Neural cell (in vitro differentiated cells): ENCODE data around the gene ATXN10.

Experiments
- EP300 ChIP-seq: fragments of 450-650 bp; conservative IDR thresholded peaks from 2 replicates; pipeline ENCODE4 v1.6.1; 2014; ENCODE audit warnings: antibody characterized with exemption, mild to moderate bottlenecking, moderate library complexity; ENCODE audit not compliant: poor library complexity, severe bottlenecking
- EZH2 ChIP-seq: fragments of 200-600, 300-800 bp; shearing (Covaris generic), sonication (generic); IDR thresholded peaks from 2 replicates; pipeline ENCODE4 v1.6.1; 2014; ENCODE audit warnings: antibody characterized with exemption, low read length, borderline replicate concordance, mild to moderate bottlenecking; ENCODE audit not compliant: insufficient read depth, poor library complexity, severe bottlenecking
- TF ChIP-seq, protein P1 (sequence below): fragments of 450-650 bp; IDR thresholded peaks from 2 replicates; pipeline ENCODE4 v1.5.1; 2014; ENCODE audit warnings: antibody characterized with exemption, mild to moderate bottlenecking, moderate library complexity; ENCODE audit not compliant: poor library complexity, severe bottlenecking
- TF ChIP-seq, protein P2 (sequence below): IDR thresholded peaks from 2 replicates; pipeline ENCODE4 v1.6.1; 2012; ENCODE audit warnings: borderline replicate concordance

DNA sequence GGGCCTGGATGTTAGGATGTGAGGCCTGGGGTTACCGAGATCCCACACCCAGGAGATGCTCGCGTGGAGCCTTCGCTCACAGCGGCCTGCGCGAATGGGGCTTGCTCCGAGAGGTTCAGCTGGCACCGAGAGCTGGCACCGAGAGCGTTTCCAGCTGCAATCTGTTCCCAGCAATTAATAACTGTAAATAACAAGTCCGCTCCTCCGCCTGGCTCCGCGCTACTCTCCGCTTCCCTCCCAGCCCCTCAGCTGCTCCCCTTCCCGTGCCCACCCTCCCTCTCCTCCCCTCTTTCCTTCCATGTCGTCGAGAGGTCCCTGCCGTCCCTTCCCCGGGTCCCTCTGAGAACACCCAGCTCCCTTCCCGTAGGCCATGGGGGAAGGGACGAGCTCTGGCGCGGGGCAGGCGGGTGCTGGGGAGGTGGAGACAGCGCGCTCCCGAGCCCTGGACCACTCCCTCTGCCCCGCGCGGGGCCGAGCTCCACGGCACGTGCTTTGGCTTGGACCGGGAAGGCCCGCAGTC, 194.6 kb downstream of the ATXN10 start:
- TF ChIP-seq EP300 (no peak), EZH2 (no peak)
- TF ChIP-seq, protein P1, sequence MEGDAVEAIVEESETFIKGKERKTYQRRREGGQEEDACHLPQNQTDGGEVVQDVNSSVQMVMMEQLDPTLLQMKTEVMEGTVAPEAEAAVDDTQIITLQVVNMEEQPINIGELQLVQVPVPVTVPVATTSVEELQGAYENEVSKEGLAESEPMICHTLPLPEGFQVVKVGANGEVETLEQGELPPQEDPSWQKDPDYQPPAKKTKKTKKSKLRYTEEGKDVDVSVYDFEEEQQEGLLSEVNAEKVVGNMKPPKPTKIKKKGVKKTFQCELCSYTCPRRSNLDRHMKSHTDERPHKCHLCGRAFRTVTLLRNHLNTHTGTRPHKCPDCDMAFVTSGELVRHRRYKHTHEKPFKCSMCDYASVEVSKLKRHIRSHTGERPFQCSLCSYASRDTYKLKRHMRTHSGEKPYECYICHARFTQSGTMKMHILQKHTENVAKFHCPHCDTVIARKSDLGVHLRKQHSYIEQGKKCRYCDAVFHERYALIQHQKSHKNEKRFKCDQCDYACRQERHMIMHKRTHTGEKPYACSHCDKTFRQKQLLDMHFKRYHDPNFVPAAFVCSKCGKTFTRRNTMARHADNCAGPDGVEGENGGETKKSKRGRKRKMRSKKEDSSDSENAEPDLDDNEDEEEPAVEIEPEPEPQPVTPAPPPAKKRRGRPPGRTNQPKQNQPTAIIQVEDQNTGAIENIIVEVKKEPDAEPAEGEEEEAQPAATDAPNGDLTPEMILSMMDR = no peak
- TF ChIP-seq, protein P2, sequence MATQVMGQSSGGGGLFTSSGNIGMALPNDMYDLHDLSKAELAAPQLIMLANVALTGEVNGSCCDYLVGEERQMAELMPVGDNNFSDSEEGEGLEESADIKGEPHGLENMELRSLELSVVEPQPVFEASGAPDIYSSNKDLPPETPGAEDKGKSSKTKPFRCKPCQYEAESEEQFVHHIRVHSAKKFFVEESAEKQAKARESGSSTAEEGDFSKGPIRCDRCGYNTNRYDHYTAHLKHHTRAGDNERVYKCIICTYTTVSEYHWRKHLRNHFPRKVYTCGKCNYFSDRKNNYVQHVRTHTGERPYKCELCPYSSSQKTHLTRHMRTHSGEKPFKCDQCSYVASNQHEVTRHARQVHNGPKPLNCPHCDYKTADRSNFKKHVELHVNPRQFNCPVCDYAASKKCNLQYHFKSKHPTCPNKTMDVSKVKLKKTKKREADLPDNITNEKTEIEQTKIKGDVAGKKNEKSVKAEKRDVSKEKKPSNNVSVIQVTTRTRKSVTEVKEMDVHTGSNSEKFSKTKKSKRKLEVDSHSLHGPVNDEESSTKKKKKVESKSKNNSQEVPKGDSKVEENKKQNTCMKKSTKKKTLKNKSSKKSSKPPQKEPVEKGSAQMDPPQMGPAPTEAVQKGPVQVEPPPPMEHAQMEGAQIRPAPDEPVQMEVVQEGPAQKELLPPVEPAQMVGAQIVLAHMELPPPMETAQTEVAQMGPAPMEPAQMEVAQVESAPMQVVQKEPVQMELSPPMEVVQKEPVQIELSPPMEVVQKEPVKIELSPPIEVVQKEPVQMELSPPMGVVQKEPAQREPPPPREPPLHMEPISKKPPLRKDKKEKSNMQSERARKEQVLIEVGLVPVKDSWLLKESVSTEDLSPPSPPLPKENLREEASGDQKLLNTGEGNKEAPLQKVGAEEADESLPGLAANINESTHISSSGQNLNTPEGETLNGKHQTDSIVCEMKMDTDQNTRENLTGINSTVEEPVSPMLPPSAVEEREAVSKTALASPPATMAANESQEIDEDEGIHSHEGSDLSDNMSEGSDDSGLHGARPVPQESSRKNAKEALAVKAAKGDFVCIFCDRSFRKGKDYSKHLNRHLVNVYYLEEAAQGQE = no peak
